Cardiac septum (tissue), 1 donor: ENCODE results near the gene NAT16. TPM values are rescaled to one million over a fixed set of nuclear protein-coding genes. Genes with fewer than 3 reads are reported as not detected.
"Not testable (repeated sequence)": the region's sequence is repeated elsewhere in the genome, so short reads cannot be mapped to it uniquely, and the experiment has no call there.

Experiments used
- DNase-seq: peaks from one replicate; pipeline ENCODE4 v3.0.0-alpha.2; 2020; ENCODE audit warnings: low spot score
- intact Hi-C: fragments of 100-400 bp; cut with DNase I; formaldehyde crosslinking; loops from one replicate; pipeline ENCODE4 v1.14.0; 2022
- total RNA-seq: library from RNA; stranded (reverse); fragmentation: NEBNext Ultra II Directional; extraction: Animal tissue kit (Norgen Biotek cat#: 25700); gene quantifications from one replicate; pipeline ENCODE4 v1.2.1, GENCODE V29; 2021
- donor health status: DM: no; HTN: no; CAD: no.

The NAT16 gene
- total RNA-seq, 1 donor from 2014 or later, result not detected

DNA sequence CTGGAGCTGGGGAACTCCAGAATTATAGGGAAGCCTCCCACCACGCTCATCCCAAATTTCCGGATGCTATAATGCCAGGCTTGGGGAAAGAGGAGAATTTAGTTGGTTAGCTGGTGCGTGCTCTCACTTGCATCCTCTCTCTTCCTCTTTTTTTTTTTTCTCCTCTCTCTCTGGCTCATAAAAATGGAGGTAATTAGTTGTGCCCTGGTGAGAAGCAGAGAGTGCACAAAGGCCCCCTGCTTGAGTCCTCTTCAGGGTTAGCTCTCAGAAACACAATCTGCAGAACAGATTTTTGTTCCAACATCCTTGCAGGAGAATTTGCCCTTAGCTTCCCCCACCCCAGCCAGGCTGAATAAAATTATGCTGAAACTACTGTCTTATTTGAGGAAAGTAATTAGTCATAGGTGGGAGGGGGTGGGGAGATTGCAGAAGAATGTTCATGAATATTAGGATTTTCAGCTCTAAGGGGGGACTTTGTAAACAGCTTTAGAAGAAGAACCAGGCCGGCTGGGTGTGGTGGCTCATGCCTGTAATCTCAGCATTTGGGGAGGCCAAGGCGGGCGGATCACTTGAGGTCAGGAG is 45.6 kb downstream of the NAT16 start:
- no peak for DNase-seq
- intact Hi-C loops, result no loop called here

DNA sequence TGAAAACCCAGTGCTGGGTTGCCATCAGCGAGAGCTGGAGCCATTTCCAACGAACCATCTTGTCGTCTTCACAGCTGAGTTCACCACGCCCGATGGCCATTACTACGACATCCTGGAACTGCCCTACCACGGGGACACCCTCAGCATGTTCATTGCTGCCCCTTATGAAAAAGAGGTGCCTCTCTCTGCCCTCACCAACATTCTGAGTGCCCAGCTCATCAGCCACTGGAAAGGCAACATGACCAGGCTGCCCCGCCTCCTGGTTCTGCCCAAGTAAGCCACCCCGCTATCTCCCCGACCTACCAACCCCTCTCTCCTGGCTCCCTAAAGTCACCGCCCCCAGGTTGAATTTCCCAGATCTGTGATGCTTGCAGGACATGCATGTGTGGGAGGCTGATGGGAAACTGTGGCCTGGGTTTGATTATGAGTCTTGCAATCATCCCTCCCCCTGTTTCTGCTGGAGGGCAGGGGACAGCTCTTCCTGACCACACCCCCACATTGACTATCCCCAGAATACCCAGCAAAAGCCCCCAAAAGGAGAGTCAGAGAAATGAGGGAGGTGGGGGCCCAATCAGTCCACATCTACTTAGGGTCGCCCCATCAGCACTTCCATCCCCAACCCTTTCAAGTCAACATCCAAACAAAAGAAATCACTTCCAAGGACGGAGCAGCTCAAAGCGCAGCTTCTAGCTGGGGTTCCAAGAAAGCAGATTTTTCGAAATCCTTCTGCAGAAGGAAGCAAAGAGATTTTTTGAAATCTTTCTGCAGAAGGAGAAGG is 46.3 kb downstream of the NAT16 start:
- intact Hi-C loops, result no loop called here
- no peak for DNase-seq

DNA sequence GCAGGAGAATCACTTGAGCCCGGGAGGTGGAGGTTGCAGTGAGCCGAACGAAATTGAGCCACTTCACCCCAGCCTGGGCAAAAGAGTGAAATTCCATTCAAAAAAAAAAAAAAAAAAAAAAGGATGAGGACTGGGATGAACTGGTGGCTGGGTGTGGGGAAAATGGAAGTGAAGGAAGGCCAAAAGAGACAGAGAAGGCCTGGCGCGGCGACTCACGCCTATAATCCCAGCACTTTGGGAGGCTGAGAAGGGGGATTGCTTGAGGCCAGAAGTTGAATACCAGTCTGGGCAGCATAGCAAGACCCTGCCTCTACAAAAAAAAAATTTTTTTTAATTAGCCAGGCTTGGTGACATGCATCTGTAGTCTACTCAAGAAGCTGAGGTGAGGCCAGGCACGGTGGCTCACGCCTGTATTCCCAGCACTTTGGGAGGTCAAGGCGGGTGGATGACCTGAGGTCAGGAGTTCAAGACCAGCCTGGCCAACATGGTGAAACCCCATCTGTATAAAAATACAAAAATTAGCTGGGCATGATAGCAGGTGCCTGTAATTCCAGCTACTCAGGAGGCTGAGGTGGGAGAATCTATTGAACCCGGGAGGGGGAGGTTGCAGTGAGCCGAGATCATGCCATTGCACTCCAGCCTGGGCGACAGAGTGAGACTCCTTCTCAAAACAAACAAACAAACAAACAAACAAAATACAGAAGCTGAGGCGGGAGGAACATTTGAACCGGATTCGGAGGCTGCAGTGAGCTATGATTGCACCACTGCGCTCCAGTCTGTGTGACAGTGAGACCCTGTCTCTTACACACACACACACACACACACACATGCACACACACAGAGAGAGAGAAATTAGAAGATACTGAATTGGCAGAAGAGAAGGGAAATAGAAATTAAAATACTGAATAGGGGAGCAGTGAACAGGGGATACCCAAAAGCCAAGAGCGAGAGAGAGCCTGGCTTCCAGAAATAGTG is 47.2 kb downstream of the NAT16 start:
- DNase-seq, intact Hi-C loops: not testable (repeated sequence)

DNA sequence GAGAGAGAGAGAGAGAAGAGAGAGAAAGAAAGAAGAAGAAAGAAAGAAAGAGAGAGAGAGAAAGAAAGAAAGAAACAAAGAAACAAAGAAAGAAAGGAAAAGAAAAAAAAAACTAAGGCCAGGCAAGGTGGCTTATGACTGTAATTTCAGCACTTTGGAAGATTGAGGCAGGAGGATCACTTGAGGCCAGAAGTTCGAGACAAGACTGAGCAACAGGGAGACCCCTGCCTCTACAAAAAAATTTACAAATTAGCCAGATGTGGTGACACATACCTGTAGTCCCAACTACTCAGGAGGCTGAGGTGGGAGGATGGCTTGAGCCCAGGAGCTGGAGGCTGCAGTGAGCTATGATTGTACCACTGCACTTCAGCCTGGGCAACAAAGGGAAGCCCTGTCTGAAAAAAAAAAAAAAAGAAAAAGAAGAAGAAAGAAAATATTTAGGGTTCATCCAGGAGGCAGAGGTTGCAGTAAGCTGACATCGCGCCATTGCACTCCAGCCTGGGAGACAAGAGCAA is 50.4 kb downstream of the NAT16 start:
- intact Hi-C loops, result no loop called here
- no peak for DNase-seq

DNA sequence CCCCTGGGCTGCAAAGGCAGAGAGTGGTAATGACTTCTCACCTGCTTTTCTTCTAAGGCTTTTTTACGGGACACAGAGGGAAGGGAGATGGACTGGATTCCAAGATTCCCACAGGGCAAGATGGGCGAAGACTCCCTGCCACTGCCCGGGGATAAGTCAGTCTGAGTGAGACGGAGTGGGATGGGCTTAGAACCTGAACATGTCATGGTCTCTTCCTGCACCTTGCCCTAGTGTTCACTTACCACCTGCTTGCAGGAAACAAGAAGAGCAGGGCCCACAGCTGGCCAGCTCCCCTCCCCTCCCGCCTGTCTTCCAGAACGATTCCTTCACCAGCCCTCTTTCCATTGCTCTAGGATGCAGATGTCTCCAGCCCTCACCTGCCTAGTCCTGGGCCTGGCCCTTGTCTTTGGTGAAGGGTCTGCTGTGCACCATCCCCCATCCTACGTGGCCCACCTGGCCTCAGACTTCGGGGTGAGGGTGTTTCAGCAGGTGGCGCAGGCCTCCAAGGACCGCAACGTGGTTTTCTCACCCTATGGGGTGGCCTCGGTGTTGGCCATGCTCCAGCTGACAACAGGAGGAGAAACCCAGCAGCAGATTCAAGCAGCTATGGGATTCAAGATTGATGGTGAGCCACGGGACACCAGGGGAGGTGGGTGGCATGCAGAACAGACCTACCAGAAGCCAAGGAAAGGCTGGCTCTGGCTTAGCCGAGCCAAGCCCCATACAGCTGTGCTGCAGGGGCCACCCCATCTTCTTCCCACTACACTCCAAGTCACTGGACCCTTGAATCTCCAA is 51.9 kb downstream of the NAT16 start:
- DNase-seq, result no peak
- intact Hi-C loops, result no loop called here

DNA sequence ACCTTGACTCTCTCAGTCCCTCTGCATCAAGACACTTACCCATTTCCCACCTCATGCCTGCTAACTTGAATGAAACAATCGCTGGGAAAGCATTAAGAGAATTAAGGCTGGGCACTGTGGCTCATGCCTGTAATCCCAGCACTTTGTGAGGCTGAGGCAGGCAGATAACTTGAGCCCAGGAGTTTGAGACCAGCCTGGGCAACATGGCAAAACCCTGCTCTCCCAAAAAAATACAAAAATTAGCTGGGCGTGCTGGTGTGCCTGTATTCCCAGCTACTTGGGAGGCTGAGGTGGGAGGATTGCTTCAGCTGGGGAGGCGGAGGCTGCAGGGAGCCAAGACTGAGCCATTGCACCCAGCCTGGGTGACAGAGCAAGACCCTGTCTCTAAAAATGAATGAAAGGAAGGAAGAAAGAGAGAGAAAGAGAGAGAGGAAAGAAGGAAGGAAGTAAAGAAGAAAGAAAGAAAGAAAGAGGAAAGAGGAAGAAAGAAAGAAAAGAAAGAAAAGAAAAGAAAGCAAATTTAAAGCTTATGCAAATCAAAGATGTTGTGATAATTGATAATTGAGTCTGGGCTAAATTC is 52.5 kb downstream of the NAT16 start:
- intact Hi-C loops, result no loop called here
- DNase-seq, result no peak

DNA sequence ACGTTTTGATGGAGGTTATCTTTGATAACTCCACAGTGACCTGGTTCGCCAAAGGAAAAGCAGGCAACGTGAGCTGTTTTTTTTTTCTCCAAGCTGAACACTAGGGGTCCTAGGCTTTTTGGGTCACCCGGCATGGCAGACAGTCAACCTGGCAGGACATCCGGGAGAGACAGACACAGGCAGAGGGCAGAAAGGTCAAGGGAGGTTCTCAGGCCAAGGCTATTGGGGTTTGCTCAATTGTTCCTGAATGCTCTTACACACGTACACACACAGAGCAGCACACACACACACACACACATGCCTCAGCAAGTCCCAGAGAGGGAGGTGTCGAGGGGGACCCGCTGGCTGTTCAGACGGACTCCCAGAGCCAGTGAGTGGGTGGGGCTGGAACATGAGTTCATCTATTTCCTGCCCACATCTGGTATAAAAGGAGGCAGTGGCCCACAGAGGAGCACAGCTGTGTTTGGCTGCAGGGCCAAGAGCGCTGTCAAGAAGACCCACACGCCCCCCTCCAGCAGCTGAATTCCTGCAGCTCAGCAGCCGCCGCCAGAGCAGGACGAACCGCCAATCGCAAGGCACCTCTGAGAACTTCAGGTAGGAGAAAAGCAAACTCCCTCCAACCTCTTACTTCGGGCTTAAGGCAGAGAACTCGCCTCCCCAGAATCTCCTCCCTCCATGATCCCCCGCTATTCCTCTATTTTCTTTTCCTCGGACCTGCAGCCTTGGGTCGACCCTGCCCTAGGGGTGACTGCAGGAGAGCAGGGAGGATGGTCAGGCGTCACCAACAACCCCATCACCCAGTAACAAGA is 53.2 kb downstream of the NAT16 start, which contains the start of gene SERPINE1:
TSS of gene SERPINE1 (plus strand) at position 454 of the 809 bp plus-strand sequence. CDS start 1,290 bp downstream, outside the sequence.
- intact Hi-C loops, result no loop called here
- DNase-seq, result peak; percentile 90

DNA sequence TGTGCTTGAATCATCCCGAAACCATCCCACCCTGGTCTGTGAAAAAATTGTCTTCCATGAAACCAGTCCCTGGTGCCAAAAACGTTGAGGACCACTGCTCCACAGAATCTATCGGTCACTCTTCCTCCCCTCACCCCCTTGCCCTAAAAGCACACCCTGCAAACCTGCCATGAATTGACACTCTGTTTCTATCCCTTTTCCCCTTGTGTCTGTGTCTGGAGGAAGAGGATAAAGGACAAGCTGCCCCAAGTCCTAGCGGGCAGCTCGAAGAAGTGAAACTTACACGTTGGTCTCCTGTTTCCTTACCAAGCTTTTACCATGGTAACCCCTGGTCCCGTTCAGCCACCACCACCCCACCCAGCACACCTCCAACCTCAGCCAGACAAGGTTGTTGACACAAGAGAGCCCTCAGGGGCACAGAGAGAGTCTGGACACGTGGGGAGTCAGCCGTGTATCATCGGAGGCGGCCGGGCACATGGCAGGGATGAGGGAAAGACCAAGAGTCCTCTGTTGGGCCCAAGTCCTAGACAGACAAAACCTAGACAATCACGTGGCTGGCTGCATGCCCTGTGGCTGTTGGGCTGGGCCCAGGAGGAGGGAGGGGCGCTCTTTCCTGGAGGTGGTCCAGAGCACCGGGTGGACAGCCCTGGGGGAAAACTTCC is 54.0 kb downstream of the NAT16 start:
- peak; percentile 83 for DNase-seq
- intact Hi-C loops, result no loop called here

DNA sequence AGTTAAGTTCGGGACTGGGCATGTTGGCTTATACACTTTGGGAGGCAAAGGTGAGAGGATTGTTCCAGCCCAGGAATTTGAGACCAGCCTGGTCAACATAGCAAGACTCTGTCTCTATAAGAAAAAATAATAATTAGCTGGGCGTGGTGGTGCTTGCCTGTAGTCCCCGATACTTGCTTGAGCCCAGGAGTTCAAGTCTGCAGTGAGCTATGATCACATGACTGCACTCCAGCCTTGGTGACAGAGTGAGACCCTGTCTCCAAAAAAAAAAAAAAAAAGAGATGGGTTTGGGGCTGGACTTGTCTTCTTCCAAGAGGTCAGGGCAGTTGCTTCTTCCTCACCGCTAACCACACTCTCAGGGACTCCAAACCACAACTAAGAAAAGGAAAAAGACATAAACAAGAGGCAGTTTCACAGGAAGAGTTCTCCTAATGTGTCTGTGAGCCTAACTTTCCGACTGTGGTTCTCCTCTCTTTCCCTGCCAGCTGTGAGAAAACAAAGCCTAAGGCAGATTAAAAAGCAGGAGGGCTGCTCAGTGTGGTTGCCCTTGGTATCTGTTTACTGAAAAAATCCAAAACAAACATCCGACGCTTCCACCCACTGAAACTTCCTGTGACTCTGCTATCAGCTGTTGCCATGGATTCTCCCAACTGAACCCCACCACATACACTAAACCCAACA is 55.6 kb downstream of the NAT16 start:
- DNase-seq, result no peak
- intact Hi-C loops, result no loop called here

DNA sequence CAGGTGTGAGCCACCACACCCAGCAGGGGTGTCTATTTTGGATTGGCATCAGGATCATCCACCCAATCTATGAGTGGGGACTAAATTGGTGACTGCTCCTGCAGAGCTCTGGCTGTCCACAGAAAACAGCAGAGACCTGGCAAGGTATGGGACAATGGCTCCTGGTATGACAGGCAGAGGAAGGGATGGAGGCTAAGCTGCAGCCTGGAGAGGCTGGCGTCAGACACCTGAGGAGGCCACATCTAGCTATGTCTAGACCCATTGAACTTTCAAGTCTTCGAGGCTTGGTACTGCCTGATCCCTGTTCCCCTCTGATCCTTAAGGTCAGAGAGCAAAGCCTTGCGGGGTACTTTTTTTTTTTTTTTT is 56.4 kb downstream of the NAT16 start:
- intact Hi-C loops, result no loop called here
- no peak for DNase-seq

DNA sequence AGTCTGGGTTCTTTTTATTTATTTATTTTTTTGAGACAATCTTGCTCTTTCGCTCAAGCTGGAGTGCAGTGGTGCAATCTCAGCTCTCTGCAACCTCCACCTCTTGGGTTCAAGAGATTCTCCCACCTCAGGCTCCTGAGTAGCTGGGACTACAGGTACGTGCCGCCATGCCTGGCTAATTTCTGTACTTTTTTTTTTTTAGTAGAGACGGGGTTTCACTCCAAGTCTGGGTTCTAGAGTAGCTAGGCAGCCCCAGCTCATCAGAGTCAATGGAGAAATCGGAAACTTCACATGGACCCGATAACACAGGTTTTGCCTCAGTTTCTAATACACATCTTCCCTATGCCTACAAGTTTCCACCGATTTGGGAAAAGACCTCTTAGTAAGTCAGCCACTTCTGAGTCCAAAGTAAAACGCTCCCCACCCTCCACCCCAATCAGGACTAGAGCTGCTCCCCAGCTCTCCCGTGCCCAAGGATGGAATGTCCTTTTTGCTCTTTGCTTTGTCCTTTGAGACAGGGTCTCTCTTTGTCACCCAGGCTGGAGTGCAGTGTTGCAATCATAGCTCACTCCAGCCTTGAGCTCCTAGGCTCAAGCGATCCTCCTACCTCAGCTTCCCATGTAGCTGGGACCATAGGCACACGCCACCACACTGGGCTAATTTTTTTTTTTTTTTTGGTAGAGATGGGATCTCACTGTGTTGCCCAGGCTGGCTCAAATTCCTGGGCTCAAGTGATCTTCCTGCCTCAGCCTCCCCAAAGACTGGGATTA is 57.0 kb downstream of the NAT16 start:
- intact Hi-C loops, result no loop called here

DNA sequence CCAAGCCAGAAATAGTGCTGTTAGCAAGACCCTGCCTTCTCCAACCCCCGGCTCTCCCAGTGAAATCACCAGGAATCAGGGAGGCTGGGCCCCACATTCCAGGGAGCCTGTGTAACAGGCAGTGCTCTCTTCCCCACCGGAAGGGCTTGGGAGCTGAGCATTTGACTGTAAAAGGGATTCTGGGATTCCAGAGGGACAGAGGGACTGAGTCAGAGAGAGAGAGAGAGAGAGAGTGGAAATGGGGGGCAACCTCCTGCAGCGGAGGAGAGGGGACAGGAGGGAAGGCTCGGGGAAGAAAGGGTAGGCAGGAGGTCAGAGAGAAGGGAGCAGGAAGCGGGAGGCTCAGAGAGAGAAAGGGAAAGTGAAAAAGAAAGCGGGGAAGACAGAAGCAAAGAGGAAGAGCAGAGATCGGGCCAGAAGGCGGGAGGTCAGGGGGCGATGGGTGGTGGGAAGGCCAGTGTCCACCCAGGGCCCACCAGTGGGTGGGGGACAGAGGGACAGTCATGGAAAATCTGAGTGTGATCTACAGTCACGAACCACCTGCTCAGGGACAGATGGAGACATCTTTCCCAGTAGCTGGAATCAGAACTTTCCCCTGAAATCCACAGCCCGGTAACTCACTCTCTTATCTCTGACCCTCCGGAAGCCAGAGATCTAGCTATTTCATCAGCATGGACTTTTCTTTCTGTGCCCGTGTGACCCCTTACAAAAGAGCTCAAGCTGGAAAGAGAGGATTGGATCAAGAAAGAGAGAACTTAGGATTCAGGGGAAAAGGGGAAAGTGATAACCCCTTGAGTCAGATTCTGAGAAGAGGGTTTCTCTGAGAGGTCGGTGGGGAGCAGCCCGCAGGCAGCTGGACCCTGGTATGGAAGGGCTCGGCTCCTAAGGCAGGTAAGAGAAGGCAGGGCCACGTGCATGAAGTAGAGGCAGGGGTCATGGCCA is 57.8 kb downstream of the NAT16 start:
- intact Hi-C loops, result no loop called here

More for the DNA sequence above, 57.0 kb downstream of the NAT16 start:
- no peak for DNase-seq

DNA sequence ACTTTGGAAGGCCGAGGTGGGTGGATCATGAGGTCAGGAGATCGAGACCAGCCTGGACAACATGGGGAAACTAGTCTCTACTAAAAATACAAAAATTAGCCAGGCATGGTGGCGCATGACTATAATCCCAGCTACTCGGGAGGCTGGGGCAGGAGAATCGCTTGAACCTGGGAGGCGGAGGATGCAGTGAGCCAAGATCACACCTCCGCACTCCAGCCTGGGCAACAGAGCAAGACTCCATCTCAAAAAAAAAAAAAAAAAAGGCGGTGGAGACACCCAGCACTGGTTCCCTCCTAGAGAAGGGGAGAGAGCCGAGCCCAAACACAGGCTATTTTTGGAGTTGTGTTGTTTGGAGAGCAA is 58.5 kb downstream of the NAT16 start:
- DNase-seq, intact Hi-C loops: not testable (repeated sequence)

More for the DNA sequence above, 57.8 kb downstream of the NAT16 start:
- peak; percentile 90 for DNase-seq
